Inflammatory macrophage (primary cell): Measurements from ENCODE around the gene LMTK3.

Experiments used
- DNase-seq, 2 donors: peaks; one replicate each; pipeline ENCODE4 v3.0.0-alpha.2; 2020 to 2022

The LMTK3 gene

GRCh38 chr19:48443731-48444128 lies 67.9 kb downstream of the LMTK3 start:
- DNase-seq = no peak

- peak; percentile 5 to 34 for DNase-seq
These were observed 68.4 kb downstream of the LMTK3 start for GRCh38 chr19:48443256-48443655.

GRCh38 chr19:48442116-48443035 lies 69.3 kb downstream of the LMTK3 start:
- no peak for DNase-seq

GRCh38 chr19:48441360-48442050 lies 70.1 kb downstream of the LMTK3 start:
- no peak for DNase-seq

GRCh38 chr19:48436586-48436985 lies 75.0 kb downstream of the LMTK3 start:
- DNase-seq = no peak
